ENCODE measurements around the gene IFNGR1. TPM values are rescaled to one million over a fixed set of nuclear protein-coding genes. Genes with fewer than 3 reads are reported as not detected.

IFNGR1 gene
- total and polyA plus RNA-seq, 2 of the 13 experiments (the other 11 are each of a cell fraction or from before 2014, with no cell fraction given), result 82.8 to 87.8 TPM

DNA sequence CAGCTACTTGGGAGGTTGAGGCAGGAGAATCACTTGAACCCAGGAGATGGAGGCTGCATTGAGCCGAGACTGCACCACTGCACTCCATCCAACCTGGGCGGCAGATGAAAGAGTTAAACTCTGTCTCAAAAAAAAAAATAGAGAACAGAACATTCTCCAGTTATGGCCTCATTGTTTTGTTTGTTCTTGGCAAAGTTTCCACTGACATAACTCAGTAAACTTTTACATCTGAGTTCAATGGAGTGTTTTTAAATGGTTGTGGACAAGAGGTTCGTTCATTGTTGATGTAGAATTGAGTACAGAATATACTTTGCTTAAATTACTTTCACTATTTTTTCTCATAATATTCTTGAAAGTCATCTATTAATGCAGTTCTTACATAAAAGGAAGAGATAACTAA lies 42.2 kb upstream of the IFNGR1 start:
- 37% methylated on average over 3 of the region's 3 CpGs for WGBS (ENCODE audit: low lambda C conversion rate)
- CTCF ChIA-PET (ENCODE audit: low intra/inter-chr PET ratio, low total read pairs), result no interaction called here
- DNase-seq (ENCODE audit: low spot score) (peak; percentile 82), FAIRE-seq (peak; percentile 42), ATAC-seq (no peak)
- Histone ChIP-seq H3K27ac (ENCODE audit: extremely low read length, insufficient read depth, low read length) (no peak overlapping the region), H4K20me1 (ENCODE audit: insufficient read depth, low read length) (no peaks in the 10 kb centered on the region), H3K9ac (ENCODE audit: insufficient read depth, low read depth, low read length) (no peak overlapping the region), H3K36me3 (replicated peaks in 1 of 2; ENCODE audit: control insufficient read depth in 1 of 2, insufficient read depth in 2 of 2, low read length in 2 of 2) (no peaks in the 10 kb centered on the region), H3K27me3 (ENCODE audit: control insufficient read depth in 1 of 2, insufficient read depth in 2 of 2, low read length in 2 of 2) (no peaks in the 10 kb centered on the region), H3K79me2 (ENCODE audit: insufficient read depth, low read length) (no peaks in the 10 kb centered on the region), H2AFZ (ENCODE audit: low read length) (no peak overlapping the region), H3K4me1 (ENCODE audit: insufficient read depth, low read length) (peaks cover 40% of the 10 kb centered on the region), H3K4me2 (ENCODE audit: low read depth, low read length) (no peak overlapping the region), H3K4me3 (replicated peaks in 1 of 3; ENCODE audit: insufficient read depth in 1 of 3, low read depth in 2 of 3, low read length in 3 of 3) (no peak overlapping the region), H3K9me3 (ENCODE audit: low read length) (no peaks in the 10 kb centered on the region)
- in situ Hi-C loops (cut with HindIII; ENCODE audit: extremely low pct_ligation_motif_present, low pct_unique_long_range_greater_than_20kb), result no loop called here
- POLR2A ChIA-PET, result no interaction called here
- no TSS peak for BruUV-seq (replicated peaks)
- intact Hi-C loops (cut with micrococcal nuclease; ENCODE audit: unreplicated experiment), result no loop called here
- peak; percentile 60 for TF ChIP-seq RARA (CRISPR knock-in tag; IDR thresholded peaks at IDR 0.05)
- TF ChIP-seq RNF2 (conservative IDR thresholded peaks at IDR 0.05; ENCODE audit: low read depth), result no peak
- TF ChIP-seq, protein P1, sequence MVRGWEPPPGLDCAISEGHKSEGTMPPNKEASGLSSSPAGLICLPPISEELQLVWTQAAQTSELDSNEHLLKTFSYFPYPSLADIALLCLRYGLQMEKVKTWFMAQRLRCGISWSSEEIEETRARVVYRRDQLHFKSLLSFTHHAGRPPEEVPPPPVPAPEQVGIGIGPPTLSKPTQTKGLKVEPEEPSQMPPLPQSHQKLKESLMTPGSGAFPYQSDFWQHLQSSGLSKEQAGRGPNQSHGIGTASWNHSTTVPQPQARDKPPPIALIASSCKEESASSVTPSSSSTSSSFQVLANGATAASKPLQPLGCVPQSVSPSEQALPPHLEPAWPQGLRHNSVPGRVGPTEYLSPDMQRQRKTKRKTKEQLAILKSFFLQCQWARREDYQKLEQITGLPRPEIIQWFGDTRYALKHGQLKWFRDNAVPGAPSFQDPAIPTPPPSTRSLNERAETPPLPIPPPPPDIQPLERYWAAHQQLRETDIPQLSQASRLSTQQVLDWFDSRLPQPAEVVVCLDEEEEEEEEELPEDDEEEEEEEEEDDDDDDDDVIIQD (CRISPR knock-in tag; IDR thresholded peaks at IDR 0.05; ENCODE audit: low read depth), result peak; percentile 68; the same call in 1 of the 2 replicates
- TF ChIP-seq EP300 (IDR thresholded peaks at IDR 0.05; ENCODE audit: low read depth in 2 of 2, low read length in 2 of 2), result peak in 1 of 2 experiments; percentile 34; a peak in 1 of 4 replicates
- no peak for TF ChIP-seq EP300 (CRISPR knock-in tag; IDR thresholded peaks at IDR 0.05; ENCODE audit: borderline replicate concordance)
- TF ChIP-seq STAG1 (CRISPR knock-in tag; IDR thresholded peaks at IDR 0.05), result no peak
- peak; percentile 43; the same call in 1 of the 2 replicates for TF ChIP-seq TCF7 (IDR thresholded peaks at IDR 0.05; ENCODE audit: low read depth)
- TF ChIP-seq SOX13 (IDR thresholded peaks at IDR 0.05), result no peak
- TF ChIP-seq SOX13 (CRISPR knock-in tag; conservative IDR thresholded peaks at IDR 0.05 in 1 of 2, IDR thresholded peaks at IDR 0.05 in 1 of 2), result peak in 1 of 2 experiments; percentile 54; a peak in 1 of 4 replicates
- TF ChIP-seq ZNF343 (CRISPR knock-in tag; IDR thresholded peaks at IDR 0.05), result no peak
- TF ChIP-seq HMG20A (CRISPR knock-in tag; IDR thresholded peaks at IDR 0.05; ENCODE audit: borderline replicate concordance), result peak; percentile 36; the same call in 1 of the 2 replicates
- TF ChIP-seq NCOA2 (CRISPR knock-in tag; IDR thresholded peaks at IDR 0.05), result peak; percentile 24; the same call in 1 of the 2 replicates
- TF ChIP-seq ZBTB38 (CRISPR knock-in tag; IDR thresholded peaks at IDR 0.05), result no peak
- no peak for TF ChIP-seq BRD4 (CRISPR knock-in tag; IDR thresholded peaks at IDR 0.05)
- TF ChIP-seq, protein P2, sequence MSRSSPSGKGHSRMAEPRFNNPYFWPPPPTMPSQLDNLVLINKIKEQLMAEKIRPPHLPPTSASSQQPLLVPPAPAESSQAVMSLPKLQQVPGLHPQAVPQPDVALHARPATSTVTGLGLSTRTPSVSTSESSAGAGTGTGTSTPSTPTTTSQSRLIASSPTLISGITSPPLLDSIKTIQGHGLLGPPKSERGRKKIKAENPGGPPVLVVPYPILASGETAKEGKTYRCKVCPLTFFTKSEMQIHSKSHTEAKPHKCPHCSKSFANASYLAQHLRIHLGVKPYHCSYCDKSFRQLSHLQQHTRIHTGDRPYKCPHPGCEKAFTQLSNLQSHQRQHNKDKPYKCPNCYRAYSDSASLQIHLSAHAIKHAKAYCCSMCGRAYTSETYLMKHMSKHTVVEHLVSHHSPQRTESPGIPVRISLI (CRISPR knock-in tag; IDR thresholded peaks at IDR 0.05; ENCODE audit: borderline replicate concordance), result peak; percentile 83
- no peak for TF ChIP-seq ZNF772 (CRISPR knock-in tag; IDR thresholded peaks at IDR 0.05)
- TF ChIP-seq SMAD9 (CRISPR knock-in tag; IDR thresholded peaks at IDR 0.05), result no peak
- TF ChIP-seq, protein P3, sequence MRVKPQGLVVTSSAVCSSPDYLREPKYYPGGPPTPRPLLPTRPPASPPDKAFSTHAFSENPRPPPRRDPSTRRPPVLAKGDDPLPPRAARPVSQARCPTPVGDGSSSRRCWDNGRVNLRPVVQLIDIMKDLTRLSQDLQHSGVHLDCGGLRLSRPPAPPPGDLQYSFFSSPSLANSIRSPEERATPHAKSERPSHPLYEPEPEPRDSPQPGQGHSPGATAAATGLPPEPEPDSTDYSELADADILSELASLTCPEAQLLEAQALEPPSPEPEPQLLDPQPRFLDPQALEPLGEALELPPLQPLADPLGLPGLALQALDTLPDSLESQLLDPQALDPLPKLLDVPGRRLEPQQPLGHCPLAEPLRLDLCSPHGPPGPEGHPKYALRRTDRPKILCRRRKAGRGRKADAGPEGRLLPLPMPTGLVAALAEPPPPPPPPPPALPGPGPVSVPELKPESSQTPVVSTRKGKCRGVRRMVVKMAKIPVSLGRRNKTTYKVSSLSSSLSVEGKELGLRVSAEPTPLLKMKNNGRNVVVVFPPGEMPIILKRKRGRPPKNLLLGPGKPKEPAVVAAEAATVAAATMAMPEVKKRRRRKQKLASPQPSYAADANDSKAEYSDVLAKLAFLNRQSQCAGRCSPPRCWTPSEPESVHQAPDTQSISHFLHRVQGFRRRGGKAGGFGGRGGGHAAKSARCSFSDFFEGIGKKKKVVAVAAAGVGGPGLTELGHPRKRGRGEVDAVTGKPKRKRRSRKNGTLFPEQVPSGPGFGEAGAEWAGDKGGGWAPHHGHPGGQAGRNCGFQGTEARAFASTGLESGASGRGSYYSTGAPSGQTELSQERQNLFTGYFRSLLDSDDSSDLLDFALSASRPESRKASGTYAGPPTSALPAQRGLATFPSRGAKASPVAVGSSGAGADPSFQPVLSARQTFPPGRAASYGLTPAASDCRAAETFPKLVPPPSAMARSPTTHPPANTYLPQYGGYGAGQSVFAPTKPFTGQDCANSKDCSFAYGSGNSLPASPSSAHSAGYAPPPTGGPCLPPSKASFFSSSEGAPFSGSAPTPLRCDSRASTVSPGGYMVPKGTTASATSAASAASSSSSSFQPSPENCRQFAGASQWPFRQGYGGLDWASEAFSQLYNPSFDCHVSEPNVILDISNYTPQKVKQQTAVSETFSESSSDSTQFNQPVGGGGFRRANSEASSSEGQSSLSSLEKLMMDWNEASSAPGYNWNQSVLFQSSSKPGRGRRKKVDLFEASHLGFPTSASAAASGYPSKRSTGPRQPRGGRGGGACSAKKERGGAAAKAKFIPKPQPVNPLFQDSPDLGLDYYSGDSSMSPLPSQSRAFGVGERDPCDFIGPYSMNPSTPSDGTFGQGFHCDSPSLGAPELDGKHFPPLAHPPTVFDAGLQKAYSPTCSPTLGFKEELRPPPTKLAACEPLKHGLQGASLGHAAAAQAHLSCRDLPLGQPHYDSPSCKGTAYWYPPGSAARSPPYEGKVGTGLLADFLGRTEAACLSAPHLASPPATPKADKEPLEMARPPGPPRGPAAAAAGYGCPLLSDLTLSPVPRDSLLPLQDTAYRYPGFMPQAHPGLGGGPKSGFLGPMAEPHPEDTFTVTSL (CRISPR knock-in tag; IDR thresholded peaks at IDR 0.05; ENCODE audit: borderline replicate concordance), result no peak

Measured in HepG2 (cell line).